Activated CD4-positive, alpha-beta memory T cell treated with anti-CD3 and anti-CD28 coated beads for 36 hours (primary cell): ENCODE results near the gene COX5B. TPM values are rescaled to one million over a fixed set of nuclear protein-coding genes. Genes with fewer than 3 reads are reported as not detected.
A peak's percentile ranks its signal among the peaks of the same experiment; 100 is the strongest.

Source experiments
- CTCF ChIA-PET: fragments of 350-600 bp; sonication (Branson Sonifier 250); formaldehyde crosslinking; loops from one replicate; lab custom pipeline; 2021; ENCODE audit warnings: antibody characterized with exemption, inconsistent platforms; lab: Charles Lee
- POLR2A ChIA-PET: fragments of 350-600 bp; sonication (Branson Sonifier 250); formaldehyde crosslinking; loops from one replicate; lab custom pipeline; 2021; ENCODE audit warnings: antibody characterized with exemption; lab: Charles Lee
- DNase-seq: peaks from one replicate; pipeline ENCODE4 v3.0.0-alpha.2; 2020
- H3K27ac Mint-ChIP-seq: one replicate; pipeline ENCODE4 v1.8.0; 2021; ENCODE audit warnings: mixed read lengths
- H3K27me3 Mint-ChIP-seq: one replicate; pipeline ENCODE4 v1.8.0; 2021; ENCODE audit warnings: mixed read lengths
- H3K36me3 Mint-ChIP-seq: one replicate; pipeline ENCODE4 v1.8.0; 2021; ENCODE audit warnings: mixed read lengths
- H3K4me1 Mint-ChIP-seq: one replicate; pipeline ENCODE4 v1.8.0; 2021; ENCODE audit warnings: low read depth, mixed read lengths
- H3K4me3 Mint-ChIP-seq: one replicate; pipeline ENCODE4 v1.8.0; 2021; ENCODE audit warnings: mild to moderate bottlenecking, mixed read lengths
- H3K9me3 Mint-ChIP-seq: one replicate; pipeline ENCODE4 v1.8.0; 2021; ENCODE audit warnings: mixed read lengths
- intact Hi-C: fragments of 100-400 bp; cut with micrococcal nuclease; formaldehyde crosslinking; loops from one replicate; pipeline ENCODE4 v1.15.1; 2023
- total RNA-seq, 2 experiments: library from RNA; stranded (reverse); gene quantifications; one replicate each; pipeline ENCODE4 v1.2.3, GENCODE V29; 2021

COX5B gene
- total RNA-seq, 2 experiments from 2014 or later: 215 to 217 TPM

DNA sequence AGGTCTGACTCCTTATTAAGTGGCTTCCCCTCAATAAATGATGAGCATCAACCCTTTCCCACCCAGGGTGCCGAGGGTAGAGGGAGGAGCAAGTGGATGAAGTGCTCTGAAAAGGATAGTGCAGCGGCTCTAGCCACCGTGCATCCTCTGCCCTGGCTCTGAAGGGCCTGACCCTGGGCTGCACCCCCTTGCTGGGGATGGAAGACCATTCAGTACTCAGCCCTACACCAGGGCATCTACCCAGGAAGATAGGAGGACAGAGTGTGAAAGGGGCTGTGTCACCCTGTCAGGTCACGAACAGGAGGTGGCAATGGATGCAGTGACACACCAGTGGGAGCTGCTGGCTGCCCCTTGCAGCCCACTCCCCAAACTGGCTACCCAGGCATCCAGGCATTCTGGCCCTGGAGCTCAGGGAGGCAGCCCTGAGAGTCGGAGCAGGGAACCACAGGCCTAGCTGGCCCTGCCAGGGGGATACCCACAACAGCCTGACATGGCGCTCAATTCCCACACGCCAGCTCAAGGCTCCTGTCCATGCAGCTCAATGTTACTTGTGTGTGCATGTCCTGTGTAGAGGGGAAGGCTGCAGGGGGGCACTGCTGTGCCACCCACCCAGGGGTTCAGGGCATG, 10.4 kb downstream of the COX5B start:
- intact Hi-C loops: no loop called here
- peaks cover 20% of the 10 kb centered on the region for H3K4me1 Mint-ChIP-seq
- ChIA-PET POLR2A (interaction anchor here (0.7 kb wide), 1 partner anchor 258 kb away, joined by 3 read pairs; no protein-coding TSS in a partner anchor), CTCF (no interaction called here)
- H3K9me3 Mint-ChIP-seq: no peaks in the 10 kb centered on the region
- peaks cover 41% of the 10 kb centered on the region for H3K36me3 Mint-ChIP-seq
- H3K4me3 Mint-ChIP-seq: no peak overlapping the region
- H3K27ac Mint-ChIP-seq: no peak overlapping the region
- DNase-seq: no peak
- H3K27me3 Mint-ChIP-seq: no peaks in the 10 kb centered on the region

DNA sequence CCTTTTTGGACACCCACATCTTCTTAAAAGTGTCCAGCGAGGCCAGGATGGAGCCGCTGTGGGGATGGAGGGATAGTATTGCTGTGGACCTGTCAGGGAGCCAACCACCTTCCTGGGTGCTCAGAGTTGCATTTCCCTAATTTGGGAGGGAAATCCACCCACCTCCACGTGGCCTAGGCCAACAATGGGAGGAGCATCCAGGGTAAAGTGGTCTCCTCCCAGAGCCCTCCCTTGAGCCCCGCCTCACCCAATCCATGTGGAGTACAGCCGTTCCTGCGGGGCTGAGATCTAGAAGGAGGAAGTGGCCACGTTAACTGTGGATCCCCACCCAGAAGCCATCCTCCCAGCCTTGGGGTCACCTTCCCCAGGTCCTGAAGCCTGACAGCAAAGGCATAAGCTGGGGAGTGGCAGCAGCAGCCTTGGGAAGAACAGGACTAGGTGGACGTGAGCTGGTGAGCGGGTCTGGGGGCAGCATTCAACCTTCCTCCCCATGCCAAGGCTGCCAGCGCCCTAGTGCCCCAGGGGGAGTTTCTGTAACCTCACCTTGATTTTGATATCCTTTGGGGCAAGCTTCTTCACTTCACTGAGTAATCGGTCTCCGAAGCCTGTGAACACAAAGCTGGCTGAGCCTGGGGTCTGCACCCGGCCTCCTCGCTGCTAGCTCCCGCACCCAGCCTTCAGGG, 11.2 kb downstream of the COX5B start:
- Mint-ChIP-seq H3K4me1 (peaks cover 28% of the 10 kb centered on the region), H3K27me3 (no peaks in the 10 kb centered on the region), H3K36me3 (peaks cover 47% of the 10 kb centered on the region), H3K27ac (no peak overlapping the region), H3K4me3 (no peak overlapping the region), H3K9me3 (no peaks in the 10 kb centered on the region)
- intact Hi-C loops: no loop called here
- POLR2A ChIA-PET: interaction anchor here (0.5 to 1.0 kb wide), 2 partner anchors 10 to 11 kb away, joined by 3 to 4 read pairs; partner anchors contain the start of gene COX5B
- CTCF ChIA-PET: no interaction called here
- no peak for DNase-seq

DNA sequence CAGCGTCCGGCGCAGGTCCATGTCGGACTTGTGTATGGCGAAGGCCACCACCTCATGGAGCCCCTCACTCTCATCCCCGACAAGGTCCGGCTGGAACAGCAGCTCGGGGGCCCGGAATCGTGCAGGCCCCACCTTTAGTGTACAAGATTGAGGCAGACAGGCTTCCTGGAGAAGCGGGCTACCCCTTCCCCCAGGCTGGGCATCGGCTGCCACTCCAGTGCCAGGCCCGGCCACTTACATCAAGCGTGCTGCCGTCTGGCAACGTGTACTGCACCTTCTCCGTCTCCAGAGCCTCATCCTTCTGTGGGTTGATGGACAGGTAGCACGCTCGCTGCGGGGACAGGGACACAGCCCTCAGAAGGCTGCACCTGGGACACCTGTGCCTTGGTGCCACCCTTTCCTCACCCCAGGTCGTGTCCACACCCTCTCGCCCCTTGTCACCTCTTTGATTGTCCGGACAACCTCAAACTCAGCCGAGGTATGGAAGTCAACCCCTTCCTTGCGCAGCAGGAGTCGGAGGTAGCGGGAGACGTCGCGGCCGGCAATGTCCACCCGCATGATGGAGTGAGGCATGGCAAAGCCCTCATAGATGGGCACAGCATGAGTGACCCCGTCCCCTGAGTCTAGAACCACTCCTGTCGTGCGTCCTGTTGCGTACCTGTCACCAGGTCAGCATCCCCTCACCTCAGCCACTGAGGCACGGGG, 12.3 kb downstream of the COX5B start:
- ChIA-PET CTCF (no interaction called here), POLR2A (interaction anchor here (0.5 kb wide), 1 partner anchor 9 kb away, joined by 3 read pairs; no protein-coding TSS in a partner anchor)
- Mint-ChIP-seq H3K36me3 (peaks cover 47% of the 10 kb centered on the region), H3K9me3 (no peaks in the 10 kb centered on the region), H3K4me3 (no peak overlapping the region), H3K27ac (no peak overlapping the region), H3K27me3 (no peaks in the 10 kb centered on the region), H3K4me1 (peaks cover 34% of the 10 kb centered on the region)
- intact Hi-C loops: no loop called here
- no peak for DNase-seq

DNA sequence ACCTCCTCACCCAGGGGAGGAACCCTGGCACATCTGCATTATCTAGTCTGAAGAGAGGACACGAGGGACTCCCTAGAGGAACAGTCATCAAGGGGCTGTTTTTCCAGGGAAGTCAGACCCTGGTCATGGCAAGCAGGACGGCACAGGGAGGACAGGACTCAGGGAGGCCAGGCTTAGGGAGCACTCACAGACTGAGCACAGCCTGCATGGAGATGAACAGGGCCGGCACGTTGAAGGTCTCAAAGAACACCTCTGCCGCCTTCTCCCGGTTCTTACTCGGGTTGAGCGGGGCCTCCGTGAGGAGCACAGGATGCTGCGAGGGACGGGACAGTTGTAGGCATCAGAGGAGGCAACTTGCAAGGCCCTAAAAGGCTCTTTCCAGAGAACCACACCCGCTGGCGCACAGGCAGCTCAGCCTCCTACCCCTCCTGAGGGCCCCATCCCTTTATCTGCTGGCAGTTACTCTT, 12.9 kb downstream of the COX5B start:
- Mint-ChIP-seq H3K36me3 (peaks cover 47% of the 10 kb centered on the region), H3K4me3 (no peak overlapping the region), H3K27me3 (no peaks in the 10 kb centered on the region), H3K4me1 (peaks cover 34% of the 10 kb centered on the region), H3K9me3 (no peaks in the 10 kb centered on the region), H3K27ac (no peak overlapping the region)
- intact Hi-C loops: no loop called here
- ChIA-PET POLR2A (interaction anchor here (6.4 kb wide), 1 partner anchor 10 kb away, joined by 191 read pairs; the partner anchor contains the start of gene COX5B), CTCF (interaction anchor here (8.1 kb wide), 1 partner anchor 39 kb away, joined by 114 read pairs; no protein-coding TSS in a partner anchor)
- DNase-seq: no peak

DNA sequence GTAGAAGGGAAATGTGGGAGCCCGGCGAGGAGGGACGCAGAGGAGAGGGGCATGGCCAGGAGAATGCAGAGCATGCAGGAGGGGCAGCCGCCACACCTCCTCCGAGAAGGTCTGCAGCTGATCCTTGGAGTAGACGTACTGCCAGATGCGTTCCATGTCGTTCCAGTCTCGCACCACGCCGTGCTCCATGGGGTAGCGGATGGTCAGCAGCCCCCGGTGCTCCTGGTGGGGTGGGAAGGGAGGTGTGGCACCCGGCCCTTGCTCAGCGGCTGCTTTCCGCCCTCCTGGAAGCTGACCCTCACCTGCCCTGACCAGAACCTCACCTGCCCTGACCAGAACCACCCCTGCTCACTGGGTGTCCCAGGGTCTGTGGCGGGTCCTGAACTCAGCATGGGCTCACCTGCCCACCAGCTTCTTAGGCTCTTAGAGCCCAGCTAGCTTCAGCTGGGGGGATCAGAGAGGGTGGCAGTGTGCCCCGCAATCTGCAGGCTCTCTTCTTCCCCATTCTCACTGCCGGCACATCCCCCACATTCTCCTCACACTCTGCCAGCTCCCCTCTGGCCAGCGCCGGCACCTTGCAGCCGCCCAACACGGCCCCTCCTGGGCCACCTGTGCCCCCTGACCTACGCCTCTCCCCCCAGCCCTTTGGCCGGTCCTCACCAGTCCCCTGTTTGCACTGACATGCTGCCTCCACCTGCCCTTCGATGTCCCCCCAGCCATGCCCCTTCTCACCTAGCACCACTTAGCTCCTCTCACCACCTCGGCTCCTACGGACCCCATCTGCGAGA, 13.6 kb downstream of the COX5B start:
- no peak overlapping the region for H3K27ac Mint-ChIP-seq
- DNase-seq: no peak
- intact Hi-C loops: loop anchor here (5.0 kb wide), 2 partner anchors 88 to 798 kb away; no protein-coding TSS in a partner anchor

DNA sequence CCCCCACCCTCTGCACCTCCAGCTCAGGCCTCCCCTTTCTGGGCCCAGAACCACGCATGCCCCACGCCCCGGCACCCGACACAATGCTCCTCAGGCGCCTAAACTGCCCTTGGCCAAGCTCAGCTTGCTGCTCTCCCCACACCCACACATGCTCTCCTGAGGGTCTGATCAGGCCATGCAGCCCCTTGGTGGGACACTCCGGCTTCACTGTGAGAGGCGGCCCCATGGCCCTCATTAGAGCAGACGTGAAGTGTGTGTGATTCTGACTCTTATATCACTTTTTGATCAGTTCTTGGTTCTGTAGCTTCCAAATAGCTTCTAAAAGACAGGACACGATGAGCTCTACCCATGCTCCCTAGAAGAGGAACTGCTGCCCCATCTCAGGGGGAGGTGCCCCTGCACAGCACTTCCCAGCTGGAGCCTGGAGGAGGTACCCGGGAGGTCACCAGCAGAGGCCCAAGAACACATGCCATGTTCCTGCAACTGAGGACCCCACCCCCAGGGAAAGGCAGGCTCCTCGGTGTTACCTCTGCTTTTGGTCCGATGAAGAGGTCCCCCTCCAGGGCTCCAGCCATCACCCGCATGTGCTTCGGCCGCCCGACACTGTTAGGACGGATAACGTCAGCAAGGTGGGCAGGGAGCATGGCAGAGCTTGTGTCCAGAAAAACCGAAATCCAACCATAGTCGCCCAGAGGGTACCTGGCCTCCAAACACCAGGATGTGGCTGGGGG, 14.3 kb downstream of the COX5B start:
- intact Hi-C loops: loop anchor here (5.0 kb wide), 2 partner anchors 87 to 797 kb away; no protein-coding TSS in a partner anchor
- Mint-ChIP-seq H3K9me3 (no peaks in the 10 kb centered on the region), H3K36me3 (peaks cover 35% of the 10 kb centered on the region), H3K4me1 (peaks cover 28% of the 10 kb centered on the region), H3K27me3 (no peaks in the 10 kb centered on the region), H3K4me3 (no peak overlapping the region), H3K27ac (no peak overlapping the region)
- CTCF ChIA-PET: interaction anchor here (1.1 to 8.1 kb wide), 3 partner anchors 13 to 69 kb away, joined by 3 to 114 read pairs (median 4); no protein-coding TSS in a partner anchor
- no peak for DNase-seq
- POLR2A ChIA-PET: interaction anchor here (4.8 to 6.4 kb wide), 2 partner anchors 12 to 53 kb away, joined by 34 to 191 read pairs; partner anchors contain the start of genes COX5B and ZAP70

More for the DNA sequence above, 13.6 kb downstream of the COX5B start:
- Mint-ChIP-seq H3K4me3 (no peak overlapping the region), H3K4me1 (peaks cover 30% of the 10 kb centered on the region), H3K36me3 (peaks cover 41% of the 10 kb centered on the region), H3K9me3 (no peaks in the 10 kb centered on the region), H3K27me3 (no peaks in the 10 kb centered on the region)
- POLR2A ChIA-PET: interaction anchor here (6.4 kb wide), 1 partner anchor 11 kb away, joined by 191 read pairs; the partner anchor contains the start of gene COX5B
- CTCF ChIA-PET: interaction anchor here (1.2 to 8.1 kb wide), 2 partner anchors 12 to 38 kb away, joined by 3 to 114 read pairs; no protein-coding TSS in a partner anchor

DNA sequence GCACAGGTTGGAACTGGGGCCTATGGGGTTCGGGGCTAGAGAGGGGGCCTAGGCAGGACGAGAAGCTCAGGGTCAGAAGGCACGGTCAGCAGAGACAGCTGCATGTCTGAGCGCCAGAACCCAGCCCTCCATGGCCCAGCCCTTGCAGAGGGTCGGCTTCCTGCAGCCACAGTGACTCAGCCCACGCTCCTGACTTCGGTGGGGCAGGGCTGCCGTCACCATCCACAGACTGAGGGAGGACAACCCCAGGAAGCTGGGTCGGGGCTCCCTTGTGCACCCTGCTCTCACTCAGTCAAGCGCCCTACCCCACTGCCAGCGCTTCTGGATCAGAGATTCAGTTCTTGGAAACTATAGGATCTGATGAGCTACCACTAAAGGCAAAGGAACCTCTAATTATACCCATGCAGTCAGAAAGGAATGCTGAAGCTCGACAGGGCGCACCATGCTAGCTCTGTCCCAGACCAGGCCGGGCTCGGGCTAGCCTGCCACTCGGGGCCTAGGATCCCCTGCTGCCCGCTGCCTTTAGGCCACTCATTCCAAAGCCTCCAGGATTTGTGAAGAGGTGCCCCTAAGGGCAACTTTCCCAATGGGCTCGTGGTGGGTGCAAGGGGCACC, 15.0 kb downstream of the COX5B start:
- ChIA-PET POLR2A (interaction anchor here (4.8 to 6.4 kb wide), 2 partner anchors 12 to 53 kb away, joined by 34 to 191 read pairs; partner anchors contain the start of genes COX5B and ZAP70), CTCF (interaction anchor here (1.1 to 8.1 kb wide), 3 partner anchors 13 to 70 kb away, joined by 3 to 114 read pairs (median 4); no protein-coding TSS in a partner anchor)
- Mint-ChIP-seq H3K36me3 (peaks cover 30% of the 10 kb centered on the region), H3K4me3 (no peak overlapping the region), H3K9me3 (no peaks in the 10 kb centered on the region), H3K27ac (no peak overlapping the region), H3K27me3 (no peaks in the 10 kb centered on the region), H3K4me1 (peaks cover 27% of the 10 kb centered on the region)
- DNase-seq: no peak
- intact Hi-C loops: loop anchor here (5.0 kb wide), 2 partner anchors 86 to 796 kb away; no protein-coding TSS in a partner anchor

DNA sequence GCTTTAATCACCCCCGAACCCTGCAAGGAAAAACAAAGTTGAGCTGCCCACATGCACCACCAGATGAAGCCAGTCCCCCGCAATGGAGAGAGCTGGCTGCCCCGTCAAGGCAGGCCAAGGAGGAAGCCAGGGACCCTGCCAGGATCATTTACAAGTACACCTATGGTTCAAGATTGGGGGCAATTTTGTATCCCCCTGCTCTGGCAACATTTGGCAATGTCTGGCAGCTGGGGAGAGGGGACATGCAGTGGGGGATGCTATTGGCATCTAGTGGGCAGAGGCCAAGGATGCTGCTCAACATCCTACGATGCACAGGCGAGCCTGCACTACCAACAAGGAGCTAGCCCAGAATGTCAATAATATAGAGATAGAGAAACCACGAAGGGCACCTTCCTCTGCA, 16.1 kb downstream of the COX5B start:
- Mint-ChIP-seq H3K36me3 (peaks cover 24% of the 10 kb centered on the region), H3K27me3 (no peaks in the 10 kb centered on the region), H3K4me3 (peak overlapping the region; percentile 79), H3K9me3 (no peaks in the 10 kb centered on the region), H3K27ac (peak overlapping the region; percentile 49), H3K4me1 (peaks cover 27% of the 10 kb centered on the region)
- CTCF ChIA-PET: interaction anchor here (1.2 to 8.1 kb wide), 7 partner anchors 12 to 71 kb away, joined by 4 to 114 read pairs (median 8); partner anchors contain the start of genes ANKRD36B, COX5B and ZAP70
- intact Hi-C loops: loop anchor here (5.0 kb wide), 2 partner anchors 85 to 795 kb away; no protein-coding TSS in a partner anchor
- DNase-seq: no peak
- POLR2A ChIA-PET: interaction anchor here (0.9 to 6.4 kb wide), 8 partner anchors 11 to 72 kb away, joined by 4 to 191 read pairs (median 10); partner anchors contain the start of genes ANKRD36B, COX5B and ZAP70

DNA sequence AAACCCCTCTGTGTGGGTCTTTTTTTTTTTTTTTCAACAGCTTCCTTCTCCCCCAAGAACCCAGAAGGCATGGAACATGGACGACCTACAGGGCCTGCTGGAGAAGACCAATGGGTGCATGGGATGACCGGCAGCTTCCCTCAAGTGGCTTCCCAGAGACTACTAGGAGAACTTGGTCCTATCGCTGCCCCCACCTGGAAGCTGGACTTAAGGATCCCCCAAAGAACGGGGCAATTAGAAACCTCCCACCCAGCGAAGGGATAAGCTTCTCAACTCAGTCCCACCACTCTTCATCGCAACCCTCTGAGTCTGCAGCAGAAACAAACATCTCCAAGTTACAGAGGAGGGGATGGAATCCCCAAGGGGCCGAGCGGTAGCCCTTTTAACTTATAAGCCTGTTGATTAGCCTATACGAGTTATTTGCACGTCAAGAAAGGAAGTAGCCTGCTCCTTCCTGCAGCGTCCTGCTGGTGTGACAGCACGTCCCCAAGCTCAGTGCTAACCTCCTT, 16.6 kb downstream of the COX5B start:
- POLR2A ChIA-PET: interaction anchor here (0.6 to 6.4 kb wide), 13 partner anchors 8 to 81 kb away, joined by 3 to 191 read pairs (median 6); partner anchors contain the start of genes ANKRD36B, COX5B and ZAP70
- Mint-ChIP-seq H3K27me3 (no peaks in the 10 kb centered on the region), H3K4me3 (peak overlapping the region; percentile 79), H3K4me1 (peaks cover 27% of the 10 kb centered on the region), H3K27ac (peak overlapping the region; percentile 93), H3K36me3 (peaks cover 19% of the 10 kb centered on the region), H3K9me3 (no peaks in the 10 kb centered on the region)
- CTCF ChIA-PET: interaction anchor here (1.2 to 8.1 kb wide), 7 partner anchors 12 to 72 kb away, joined by 4 to 114 read pairs (median 8); partner anchors contain the start of genes ANKRD36B, COX5B and ZAP70
- no peak for DNase-seq
- intact Hi-C loops: loop anchor here (5.0 kb wide), 2 partner anchors 85 to 795 kb away; no protein-coding TSS in a partner anchor
